H9 (cell line): Measurements from ENCODE around the gene ROBO4. TPM values are rescaled to one million over a fixed set of nuclear protein-coding genes. Genes with fewer than 3 reads are reported as not detected.

ENCODE experiments used
- DNase-seq: peaks from one replicate; pipeline ENCODE4 v3.0.0-alpha.2; 2017
- H2AFZ ChIP-seq: one replicate; pipeline ENCODE4 v1.6.1; 2013; ENCODE audit warnings: mild to moderate bottlenecking, low read length, control low read depth, moderate library complexity
- H2AK5ac ChIP-seq: 2 replicates; pipeline ENCODE4 v1.6.1; 2013; ENCODE audit warnings: low read length, control low read depth, mixed read lengths; ENCODE audit not compliant: insufficient read length
- H2BK120ac ChIP-seq: one replicate; pipeline ENCODE4 v1.6.1; 2013; ENCODE audit warnings: low read depth, mild to moderate bottlenecking, low read length, control low read depth, inconsistent platforms; ENCODE audit not compliant: poor library complexity, severe bottlenecking
- H2BK12ac ChIP-seq: 2 replicates; pipeline ENCODE4 v1.6.1; 2013; ENCODE audit warnings: low read length, control low read depth, mixed read lengths, low read depth; ENCODE audit not compliant: insufficient read length
- H2BK15ac ChIP-seq: 2 replicates; pipeline ENCODE4 v1.6.1; 2013; ENCODE audit warnings: low read depth, low read length, control low read depth
- H2BK20ac ChIP-seq: one replicate; pipeline ENCODE4 v1.6.1; 2013; ENCODE audit warnings: low read depth, mild to moderate bottlenecking, low read length, control low read depth, inconsistent platforms; ENCODE audit not compliant: poor library complexity, severe bottlenecking
- H2BK5ac ChIP-seq: 2 replicates; pipeline ENCODE4 v1.6.1; 2013; ENCODE audit warnings: low read length, control low read depth, mixed read lengths; ENCODE audit not compliant: insufficient read length
- H3K14ac ChIP-seq: 2 replicates; pipeline ENCODE4 v1.6.1; 2013; ENCODE audit warnings: low read length, control low read depth; ENCODE audit not compliant: insufficient read depth
- H3K18ac ChIP-seq: 2 replicates; pipeline ENCODE4 v1.6.1; 2013; ENCODE audit warnings: low read depth, mild to moderate bottlenecking, mixed read lengths, low read length, control low read depth; ENCODE audit not compliant: insufficient read length
- H3K23ac ChIP-seq: 2 replicates; pipeline ENCODE4 v1.6.1; 2013; ENCODE audit warnings: low read length, control low read depth, mixed read lengths, low read depth; ENCODE audit not compliant: insufficient read length
- H3K23me2 ChIP-seq: 2 replicates; pipeline ENCODE4 v1.6.1; 2013; ENCODE audit warnings: low read depth, mild to moderate bottlenecking, mixed read lengths, low read length, control low read depth; ENCODE audit not compliant: insufficient read length, poor library complexity, severe bottlenecking
- H3K27ac ChIP-seq: 2 replicates; pipeline ENCODE4 v1.5.1; 2013; ENCODE audit warnings: low read length, control low read depth, mixed read lengths, low read depth; ENCODE audit not compliant: insufficient read length
- H3K27me3 ChIP-seq: 2 replicates; pipeline ENCODE4 v1.6.1; 2013; ENCODE audit warnings: low read length, control low read depth, inconsistent platforms; ENCODE audit not compliant: insufficient read depth
- H3K4ac ChIP-seq: 2 replicates; pipeline ENCODE4 v1.6.1; 2013; ENCODE audit warnings: low read depth, mild to moderate bottlenecking, control low read depth, inconsistent platforms, low read length, moderate library complexity
- H3K4me1 ChIP-seq: 2 replicates; pipeline ENCODE4 v1.6.1; 2013; ENCODE audit warnings: low read length, control low read depth, inconsistent platforms; ENCODE audit not compliant: insufficient read depth
- H3K4me2 ChIP-seq: 2 replicates; pipeline ENCODE4 v1.6.1; 2013; ENCODE audit warnings: low read length, control low read depth, mixed read lengths; ENCODE audit not compliant: insufficient read length, insufficient read depth
- H3K56ac ChIP-seq: 2 replicates; pipeline ENCODE4 v1.6.1; 2013; ENCODE audit warnings: low read depth, mild to moderate bottlenecking, mixed read lengths, low read length, control low read depth; ENCODE audit not compliant: insufficient read length
- H3K79me1 ChIP-seq: 2 replicates; pipeline ENCODE4 v1.6.1; 2013; ENCODE audit warnings: low read depth, mild to moderate bottlenecking, moderate library complexity, low read length, control low read depth, inconsistent platforms; ENCODE audit not compliant: insufficient read depth, poor library complexity, severe bottlenecking
- H3K79me2 ChIP-seq: 2 replicates; pipeline ENCODE4 v1.6.1; 2013; ENCODE audit warnings: low read length, control low read depth, inconsistent platforms; ENCODE audit not compliant: insufficient read depth
- H3K9ac ChIP-seq: 2 replicates; pipeline ENCODE4 v1.6.1; 2013; ENCODE audit warnings: low read length, control low read depth, mixed read lengths; ENCODE audit not compliant: insufficient read length; ENCODE audit errors: extremely low read depth
- H3K9me3 ChIP-seq: one replicate; pipeline ENCODE4 v1.6.1; 2013; ENCODE audit warnings: low read depth, low read length, inconsistent platforms; ENCODE audit not compliant: control insufficient read depth
- H3T11ph ChIP-seq: one replicate; pipeline ENCODE4 v1.6.1; 2013; ENCODE audit warnings: mild to moderate bottlenecking, low read length, control low read depth, inconsistent platforms
- H4K20me1 ChIP-seq: one replicate; pipeline ENCODE4 v1.6.1; 2013; ENCODE audit not compliant: control insufficient read depth, insufficient read length, insufficient read depth
- H4K5ac ChIP-seq: 2 replicates; pipeline ENCODE4 v1.6.1; 2013; ENCODE audit warnings: low read depth, mild to moderate bottlenecking, mixed read lengths, low read length, control low read depth; ENCODE audit not compliant: insufficient read length
- H4K8ac ChIP-seq: replicated peaks from 2 replicates; pipeline ENCODE4 v1.6.1; 2013; ENCODE audit warnings: low read length, control low read depth, mixed read lengths, low read depth; ENCODE audit not compliant: insufficient read length
- H4K91ac ChIP-seq: 2 replicates; pipeline ENCODE4 v1.6.1; 2013; ENCODE audit warnings: low read depth, mild to moderate bottlenecking, moderate library complexity, mixed read lengths, low read length, control low read depth; ENCODE audit not compliant: insufficient read length
- H3K27ac Mint-ChIP-seq, 3 experiments: 2 replicates in 2 of 3; 3 replicates in 1 of 3; pipeline ENCODE4 v1.8.0; 2020 to 2021; ENCODE audit warnings: mixed read lengths in 3 of 3, mild to moderate bottlenecking in 1 of 3, moderate library complexity in 1 of 3
- H3K27me3 Mint-ChIP-seq: 2 replicates; pipeline ENCODE4 v1.8.0; 2021; ENCODE audit warnings: low read depth, mild to moderate bottlenecking, moderate library complexity, mixed read lengths
- H3K36me3 Mint-ChIP-seq, 3 experiments: 2 replicates in 2 of 3; 3 replicates in 1 of 3; pipeline ENCODE4 v1.8.0; 2020 to 2021; ENCODE audit warnings: low read depth in 3 of 3, mixed read lengths in 3 of 3; ENCODE audit not compliant: insufficient read depth in 1 of 3
- H3K4me1 Mint-ChIP-seq, 2 experiments: 2 replicates each; pipeline ENCODE4 v1.8.0; 2020; ENCODE audit warnings: mixed read lengths in 2 of 2
- H3K4me3 Mint-ChIP-seq, 2 experiments: 2 replicates in 1 of 2; 3 replicates in 1 of 2; pipeline ENCODE4 v1.8.0; 2020 to 2021; ENCODE audit warnings: mild to moderate bottlenecking in 2 of 2, mixed read lengths in 2 of 2, moderate library complexity in 1 of 2
- H3K9me3 Mint-ChIP-seq, 2 experiments: 2 replicates in 1 of 2; 3 replicates in 1 of 2; pipeline ENCODE4 v1.8.0; 2020; ENCODE audit warnings: mild to moderate bottlenecking in 2 of 2, mixed read lengths in 2 of 2, moderate library complexity in 1 of 2
- CTCF ChIP-seq: fragments of 200-600 bp; sonication (generic); conservative IDR thresholded peaks from 3 replicates; pipeline ENCODE4 v1.8.0; 2021; ENCODE audit warnings: antibody characterized with exemption, mild to moderate bottlenecking
- WGBS: extraction: QIAGEN DNeasy Blood & Tissue Kit; methylation state at CpG from one replicate; pipeline ENCODE4 v1.1.7; 2013; ENCODE audit warnings: missing lambda C conversion rate, low lambda C conversion rate, mixed read lengths; ENCODE audit not compliant: insufficient read length; ENCODE audit errors: extremely low coverage; 5-methylcytosine and 5-hydroxymethylcytosine counted together
- total RNA-seq: library from RNA; stranded (reverse); gene quantifications from 2 replicates; pipeline ENCODE4 v1.2.1, GENCODE V29; 2021

Gene ROBO4
- total RNA-seq, 1 experiment from 2014 or later, result not detected

DNA sequence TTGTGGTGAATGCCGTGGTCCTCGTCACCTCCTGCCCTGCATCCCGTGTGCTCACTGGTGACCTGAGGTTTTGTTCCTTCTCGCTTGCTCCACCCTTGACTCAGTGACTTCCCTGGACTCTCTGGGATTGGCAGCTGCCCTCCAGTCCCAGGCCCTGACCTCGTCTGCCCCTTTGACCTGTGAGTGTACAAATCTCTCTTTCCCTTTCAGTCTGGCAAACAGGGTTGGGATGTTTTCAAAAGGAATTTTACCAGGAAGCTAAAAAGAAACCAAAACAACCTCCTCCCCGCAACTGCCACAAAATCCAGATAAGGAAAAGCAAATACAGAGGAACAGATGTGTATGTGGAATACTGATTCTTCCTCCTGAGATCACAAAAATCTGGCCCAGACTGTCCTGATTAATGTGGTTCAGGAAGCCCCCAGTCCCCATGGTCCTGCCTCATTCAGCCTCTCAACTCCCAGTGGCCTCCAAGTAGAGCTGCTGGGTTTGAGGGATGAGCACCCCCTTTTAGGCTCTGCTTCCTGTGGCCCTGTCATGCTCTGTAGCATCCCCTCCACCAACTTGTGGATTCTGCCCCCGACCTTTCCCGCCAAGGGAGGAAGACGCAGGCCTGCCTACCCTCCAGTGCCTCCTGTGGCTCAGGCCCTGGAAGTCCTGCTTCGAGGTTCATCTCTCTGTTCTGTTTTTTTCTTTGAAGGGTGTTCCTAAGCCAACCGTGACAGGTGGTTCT is 15.2 kb downstream of the ROBO4 start:
- no peak overlapping the region for H2BK15ac ChIP-seq
- no peak overlapping the region for H2AK5ac ChIP-seq
- no peak overlapping the region for H2BK5ac ChIP-seq
- Mint-ChIP-seq H3K4me3 (no peak overlapping the region), H3K27ac (peak overlapping the region in 1 of 3 experiments; percentile 46; a peak in 1 of 7 replicates), H3K27me3 (peaks cover 15% of the 10 kb centered on the region), H3K4me1 (peaks cover 7 to 15% of the 10 kb centered on the region in 2 experiments; a peak in 3 of 4 replicates), H3K36me3 (no peaks in the 10 kb centered on the region; a peak in 1 of 7 replicates), H3K9me3 (no peaks in the 10 kb centered on the region)
- H3K9ac ChIP-seq, result no peak overlapping the region
- no peaks in the 10 kb centered on the region for H3K4me1 ChIP-seq
- no peaks in the 10 kb centered on the region for H3K9me3 ChIP-seq
- DNase-seq, result peak; percentile 41
- no peak overlapping the region for H3K18ac ChIP-seq
- H2AFZ ChIP-seq, result no peak overlapping the region
- H3K27me3 ChIP-seq, result no peaks in the 10 kb centered on the region; the same call in 1 of the 2 replicates
- TF ChIP-seq CTCF, result no peak
- H4K20me1 ChIP-seq, result no peaks in the 10 kb centered on the region
- no peak overlapping the region for H2BK120ac ChIP-seq
- H4K8ac ChIP-seq, result no peak overlapping the region
- no peak overlapping the region for H4K91ac ChIP-seq
- H3K14ac ChIP-seq, result no peak overlapping the region; the same call in 1 of the 2 replicates
- H3K79me1 ChIP-seq, result no peaks in the 10 kb centered on the region
- H3K27ac ChIP-seq, result no peak overlapping the region
- no peak overlapping the region for H4K5ac ChIP-seq
- H3K56ac ChIP-seq, result no peak overlapping the region
- no peak overlapping the region for H3K23ac ChIP-seq
- no peak overlapping the region for H3T11ph ChIP-seq
- H3K4me2 ChIP-seq, result no peak overlapping the region
- no peaks in the 10 kb centered on the region for H3K23me2 ChIP-seq
- WGBS, result no CpG with 5 or more reads among the region's 11 CpGs
- no peak overlapping the region for H2BK20ac ChIP-seq
- no peak overlapping the region for H2BK12ac ChIP-seq
- H3K4ac ChIP-seq, result no peak overlapping the region
- H3K79me2 ChIP-seq, result no peaks in the 10 kb centered on the region
